ENCODE data around the gene SPDEF.

The SPDEF gene

GRCh38 chr6:34506718-34507117 is 49.4 kb downstream of the SPDEF start:
- Histone ChIP-seq H3K4me3 (ENCODE audit: low read depth in 1 of 2, low read length in 2 of 2) (no peak overlapping the region), H3K27ac (ENCODE audit: low read length) (no peak overlapping the region), H3K36me3 (ENCODE audit: control insufficient read depth in 1 of 2, insufficient read depth in 2 of 2, low read length in 2 of 2) (no peaks in the 10 kb centered on the region), H3K27me3 (ENCODE audit: low read depth, low read length) (no peaks in the 10 kb centered on the region), H3K4me1 (ENCODE audit: control insufficient read depth in 1 of 2, insufficient read depth in 2 of 2, low read length in 2 of 2) (no peaks in the 10 kb centered on the region), H3K9me3 (ENCODE audit: control insufficient read depth in 1 of 2, low read length in 2 of 2) (peaks cover 0 to 15% of the 10 kb centered on the region in 2 donors)

DNA sequence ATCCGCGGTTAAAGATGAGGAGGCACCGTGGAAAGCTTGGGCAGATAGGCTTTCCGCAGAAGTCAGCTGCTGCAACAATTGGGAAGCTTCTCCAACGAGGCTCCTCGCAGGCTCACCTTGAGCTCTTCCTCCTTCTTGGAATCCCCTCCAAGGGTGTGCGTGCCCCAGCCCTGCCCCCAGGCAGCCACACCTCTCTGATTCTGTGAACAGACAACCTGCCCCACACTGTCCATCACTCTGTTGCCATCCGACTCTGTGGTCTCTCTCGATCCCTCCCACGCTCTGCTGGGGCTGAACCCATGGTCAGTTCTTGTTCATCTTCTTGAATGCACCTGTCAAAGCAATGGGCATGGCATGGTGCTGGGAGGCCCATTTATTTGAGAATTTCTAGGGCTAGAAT is 58.7 kb downstream of the SPDEF start:
- Histone ChIP-seq H3K36me3 (ENCODE audit: control insufficient read depth in 1 of 2, insufficient read depth in 2 of 2, low read length in 2 of 2) (no peaks in the 10 kb centered on the region), H3K9me3 (ENCODE audit: control insufficient read depth in 1 of 2, low read length in 2 of 2) (peaks cover 0 to 16% of the 10 kb centered on the region in 2 donors), H3K4me1 (ENCODE audit: control insufficient read depth in 1 of 2, insufficient read depth in 2 of 2, low read length in 2 of 2) (no peaks in the 10 kb centered on the region), H3K27me3 (ENCODE audit: low read depth, low read length) (no peaks in the 10 kb centered on the region), H3K4me3 (ENCODE audit: low read depth in 1 of 2, low read length in 2 of 2) (no peak overlapping the region), H3K27ac (ENCODE audit: low read length) (no peak overlapping the region)

DNA sequence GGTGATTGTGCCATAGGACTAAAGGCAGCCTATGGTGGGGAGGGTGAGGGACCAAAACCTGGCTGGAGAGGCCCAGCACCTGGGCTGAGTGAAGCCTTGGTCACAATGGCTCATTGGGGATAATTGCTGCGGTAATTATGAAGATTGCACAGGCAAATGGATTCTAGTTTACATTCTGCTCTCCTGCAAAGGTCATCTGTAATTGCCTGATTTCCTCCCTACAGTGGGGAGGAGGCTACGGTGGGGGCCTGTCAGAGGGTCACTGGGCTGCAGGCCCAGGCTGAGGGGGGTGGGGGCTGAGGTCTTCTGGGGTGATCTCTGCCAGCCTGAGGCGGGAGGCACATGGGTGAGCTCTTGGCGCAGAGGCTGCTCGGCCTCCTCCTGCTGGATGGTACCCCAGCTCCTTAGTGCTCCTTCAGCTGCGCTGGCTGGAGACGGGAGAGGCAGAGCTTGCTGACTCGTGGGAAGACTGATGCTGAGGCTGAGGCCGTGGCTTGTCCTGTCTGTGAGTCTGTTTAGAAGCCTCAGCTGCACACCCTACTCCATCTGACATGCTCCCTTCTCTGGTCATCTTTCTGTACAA is 59.9 kb downstream of the SPDEF start:
- Histone ChIP-seq H3K27me3 (ENCODE audit: low read depth, low read length) (no peaks in the 10 kb centered on the region), H3K36me3 (ENCODE audit: control insufficient read depth in 1 of 2, insufficient read depth in 2 of 2, low read length in 2 of 2) (no peaks in the 10 kb centered on the region), H3K4me3 (ENCODE audit: low read depth in 1 of 2, low read length in 2 of 2) (no peak overlapping the region), H3K27ac (ENCODE audit: low read length) (no peak overlapping the region), H3K4me1 (ENCODE audit: control insufficient read depth in 1 of 2, insufficient read depth in 2 of 2, low read length in 2 of 2) (peaks cover 0 to 2% of the 10 kb centered on the region in 2 donors), H3K9me3 (ENCODE audit: control insufficient read depth in 1 of 2, low read length in 2 of 2) (peaks cover 0 to 10% of the 10 kb centered on the region in 2 donors)

DNA sequence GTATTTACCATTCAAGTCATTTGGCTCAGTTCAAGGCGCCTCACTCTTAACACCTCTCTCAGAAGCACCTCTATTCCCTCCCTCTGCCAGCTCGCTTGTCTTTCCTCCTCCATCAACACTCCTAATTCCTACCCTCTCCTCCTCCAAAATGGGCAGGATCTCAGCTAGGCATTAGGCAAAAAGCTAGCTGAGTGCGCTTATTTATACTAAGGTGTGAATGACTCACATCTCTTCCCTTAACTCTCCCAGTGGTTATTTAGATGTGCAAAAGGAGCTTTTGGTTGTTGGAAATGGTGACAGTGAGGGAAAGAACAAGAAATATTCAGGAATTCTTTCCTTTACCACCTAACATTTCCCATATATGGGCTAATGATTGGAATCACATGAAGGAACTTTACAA is 61.2 kb downstream of the SPDEF start:
- Histone ChIP-seq H3K4me1 (ENCODE audit: control insufficient read depth in 1 of 2, insufficient read depth in 2 of 2, low read length in 2 of 2) (peaks cover 0 to 3% of the 10 kb centered on the region in 2 donors), H3K9me3 (ENCODE audit: control insufficient read depth in 1 of 2, low read length in 2 of 2) (no peaks in the 10 kb centered on the region), H3K4me3 (ENCODE audit: low read depth in 1 of 2, low read length in 2 of 2) (no peak overlapping the region), H3K36me3 (ENCODE audit: control insufficient read depth in 1 of 2, insufficient read depth in 2 of 2, low read length in 2 of 2) (no peaks in the 10 kb centered on the region), H3K27ac (ENCODE audit: low read length) (no peak overlapping the region), H3K27me3 (ENCODE audit: low read depth, low read length) (no peaks in the 10 kb centered on the region)

DNA sequence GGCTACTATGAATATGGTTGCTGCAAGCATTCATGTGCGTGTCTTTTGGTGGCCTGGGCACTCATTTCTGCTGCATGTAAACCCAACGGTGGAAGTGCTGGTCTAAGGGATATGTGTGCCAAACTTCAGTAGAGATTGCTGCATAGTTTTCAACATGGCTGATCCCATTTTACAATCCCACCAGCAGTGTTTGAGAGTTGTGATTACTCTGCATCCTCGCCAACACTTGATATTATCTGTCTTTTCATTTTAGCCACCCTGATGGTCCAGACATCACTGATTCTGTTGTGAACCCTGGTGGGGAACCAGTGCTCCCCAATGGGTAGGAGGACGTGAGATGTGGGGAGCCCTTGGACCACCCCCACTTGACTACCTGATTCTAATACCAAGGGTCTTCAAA is 62.8 kb downstream of the SPDEF start:
- H3K4me3 ChIP-seq (ENCODE audit: low read depth in 1 of 2, low read length in 2 of 2): no peak overlapping the region

GRCh38 chr6:34491091-34491430 is 65.1 kb downstream of the SPDEF start:
- H3K27ac ChIP-seq (ENCODE audit: low read length): no peak overlapping the region
- H3K4me1 ChIP-seq (ENCODE audit: control insufficient read depth in 1 of 2, insufficient read depth in 2 of 2, low read length in 2 of 2): peaks cover 0 to 3% of the 10 kb centered on the region in 2 donors
- no peak overlapping the region for H3K4me3 ChIP-seq (ENCODE audit: low read depth in 1 of 2, low read length in 2 of 2)
- H3K9me3 ChIP-seq (ENCODE audit: control insufficient read depth in 1 of 2, low read length in 2 of 2): no peaks in the 10 kb centered on the region
- no peaks in the 10 kb centered on the region for H3K36me3 ChIP-seq (ENCODE audit: control insufficient read depth in 1 of 2, insufficient read depth in 2 of 2, low read length in 2 of 2)
- no peaks in the 10 kb centered on the region for H3K27me3 ChIP-seq (ENCODE audit: low read depth, low read length)

More for the DNA sequence above, 62.8 kb downstream of the SPDEF start:
- no peak overlapping the region for H3K27ac ChIP-seq (ENCODE audit: low read length)
- H3K4me1 ChIP-seq (ENCODE audit: control insufficient read depth in 1 of 2, insufficient read depth in 2 of 2, low read length in 2 of 2): peaks cover 0 to 3% of the 10 kb centered on the region in 2 donors
- no peaks in the 10 kb centered on the region for H3K9me3 ChIP-seq (ENCODE audit: control insufficient read depth in 1 of 2, low read length in 2 of 2)
- no peaks in the 10 kb centered on the region for H3K36me3 ChIP-seq (ENCODE audit: control insufficient read depth in 1 of 2, insufficient read depth in 2 of 2, low read length in 2 of 2)
- no peaks in the 10 kb centered on the region for H3K27me3 ChIP-seq (ENCODE audit: low read depth, low read length)

DNA sequence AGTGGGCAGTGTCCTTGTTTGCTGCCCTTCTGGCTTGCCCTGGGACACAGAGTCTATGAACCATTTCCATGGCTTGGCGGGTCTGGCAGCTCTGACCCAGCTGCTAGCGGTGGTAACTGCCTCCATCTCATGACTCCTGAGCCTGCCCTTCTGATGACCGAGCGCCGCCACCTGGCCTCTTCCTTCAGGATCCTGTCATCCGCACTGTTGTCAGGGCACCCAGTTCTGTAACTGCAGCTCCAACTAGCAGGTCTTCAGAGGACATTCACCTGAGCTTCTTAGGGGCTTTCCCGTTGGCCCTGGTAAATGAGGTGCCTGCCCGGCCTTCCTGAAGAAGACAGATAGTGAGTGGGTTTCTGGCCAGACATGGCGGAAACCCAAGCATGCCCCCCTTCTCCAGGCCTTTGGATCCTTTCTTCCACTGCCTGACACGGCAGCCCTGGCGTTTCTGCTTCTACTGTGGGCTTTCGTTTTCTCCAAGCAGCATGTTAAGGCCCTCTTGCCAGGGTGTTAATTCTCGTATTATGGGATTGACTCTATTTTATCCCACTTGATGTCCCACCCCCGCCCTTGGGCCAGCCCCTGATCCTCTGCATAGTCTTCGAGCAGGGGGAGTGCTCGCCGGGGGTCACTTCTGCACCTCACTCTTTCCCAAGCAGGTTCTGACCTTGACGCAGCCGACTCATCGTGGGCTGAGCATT is 65.6 kb downstream of the SPDEF start:
- Histone ChIP-seq H3K4me1 (ENCODE audit: control insufficient read depth in 1 of 2, insufficient read depth in 2 of 2, low read length in 2 of 2) (peaks cover 0 to 3% of the 10 kb centered on the region in 2 donors), H3K4me3 (ENCODE audit: low read depth in 1 of 2, low read length in 2 of 2) (no peak overlapping the region), H3K36me3 (ENCODE audit: control insufficient read depth in 1 of 2, insufficient read depth in 2 of 2, low read length in 2 of 2) (no peaks in the 10 kb centered on the region), H3K27me3 (ENCODE audit: low read depth, low read length) (no peaks in the 10 kb centered on the region), H3K27ac (ENCODE audit: low read length) (no peak overlapping the region), H3K9me3 (ENCODE audit: control insufficient read depth in 1 of 2, low read length in 2 of 2) (no peaks in the 10 kb centered on the region)

- Histone ChIP-seq H3K9me3 (ENCODE audit: control insufficient read depth in 1 of 2, low read length in 2 of 2) (no peaks in the 10 kb centered on the region), H3K27me3 (ENCODE audit: low read depth, low read length) (no peaks in the 10 kb centered on the region), H3K36me3 (ENCODE audit: control insufficient read depth in 1 of 2, insufficient read depth in 2 of 2, low read length in 2 of 2) (no peaks in the 10 kb centered on the region), H3K27ac (ENCODE audit: low read length) (no peak overlapping the region), H3K4me1 (ENCODE audit: control insufficient read depth in 1 of 2, insufficient read depth in 2 of 2, low read length in 2 of 2) (peaks cover 0 to 3% of the 10 kb centered on the region in 2 donors), H3K4me3 (ENCODE audit: low read depth in 1 of 2, low read length in 2 of 2) (no peak overlapping the region)
Measured at GRCh38 chr6:34489207-34489805, 66.8 kb downstream of the SPDEF start.
